PC-3 (cell line): ENCODE results near the gene AGO1. TPM values are rescaled to one million over a fixed set of nuclear protein-coding genes. Genes with fewer than 3 reads are reported as not detected.

Experiments used
- ATAC-seq: fragments of 200-7000 bp; cut with Tn5 transposase; 2 replicates; pipeline ENCODE4 v1.9.1; 2020; ENCODE audit warnings: mild to moderate bottlenecking, moderate library complexity
- BruUV-seq: library from RNA; stranded (reverse); fragments of 400-500 nt; replicated peaks from 2 replicates; lab custom pipeline; 2021; lab: Mats Ljungman, UMichigan
- CTCF ChIA-PET: fragments of 300-600 bp; sonication (Branson Sonifier 250); formaldehyde crosslinking; loops from one replicate; lab custom pipeline; 2022; ENCODE audit warnings: antibody characterized with exemption; lab: Charles Lee
- POLR2A ChIA-PET: fragments of 300-600 bp; sonication (Branson Sonifier 250); formaldehyde crosslinking; loops from one replicate; lab custom pipeline; 2022; ENCODE audit warnings: antibody characterized with exemption; ENCODE audit not compliant: unreplicated experiment; lab: Charles Lee
- DNase-seq: peaks from one replicate; pipeline ENCODE4 v3.0.0-alpha.2; 2015
- H2AFZ ChIP-seq: fragments of 300-600 bp; sonication (generic); 2 replicates; pipeline ENCODE4 v1.6.0; 2016; ENCODE audit warnings: antibody characterized with exemption, low read length
- H3F3A ChIP-seq: fragments of 300-600 bp; sonication (generic); one replicate; pipeline ENCODE4 v1.6.0; 2017; ENCODE audit warnings: antibody characterized with exemption, low read length, control low read depth, mild to moderate bottlenecking; ENCODE audit not compliant: unreplicated experiment
- H3K27ac ChIP-seq: fragments of 300-600 bp; sonication (generic); 2 replicates; pipeline ENCODE4 v1.5.1; 2016; ENCODE audit warnings: mild to moderate bottlenecking, low read length
- H3K27me3 ChIP-seq: fragments of 300-600 bp; sonication (generic); 2 replicates; pipeline ENCODE4 v1.6.1; 2016; ENCODE audit warnings: low read length, mixed read lengths
- H3K36me3 ChIP-seq: fragments of 300-600 bp; sonication (generic); 2 replicates; pipeline ENCODE4 v1.6.1; 2016; ENCODE audit warnings: low read depth, mixed run types, low read length, mixed read lengths
- H3K4me1 ChIP-seq: fragments of 300-600 bp; sonication (generic); 2 replicates; pipeline ENCODE4 v1.5.1; 2016; ENCODE audit warnings: low read length; ENCODE audit not compliant: insufficient read depth
- H3K4me2 ChIP-seq: fragments of 300-600 bp; sonication (generic); 2 replicates; pipeline ENCODE4 v1.6.0; 2016; ENCODE audit warnings: low read length
- H3K4me3 ChIP-seq: fragments of 300-600 bp; sonication (generic); 2 replicates; pipeline ENCODE4 v1.5.1; 2016; ENCODE audit warnings: mild to moderate bottlenecking, low read length, mixed read lengths
- H3K79me2 ChIP-seq: fragments of 300-600 bp; sonication (generic); 2 replicates; pipeline ENCODE4 v1.6.1; 2017; ENCODE audit warnings: low read length, mixed read lengths
- H3K9ac ChIP-seq: fragments of 300-600 bp; sonication (generic); 2 replicates; pipeline ENCODE4 v1.6.0; 2016; ENCODE audit warnings: mild to moderate bottlenecking, low read length
- H3K9me2 ChIP-seq: fragments of 300-600 bp; sonication (generic); replicated peaks from 2 replicates; pipeline ENCODE4 v1.6.1; 2016; ENCODE audit warnings: mixed run types, low read length, mixed read lengths
- H3K9me3 ChIP-seq: fragments of 300-600 bp; sonication (generic); 2 replicates; pipeline ENCODE4 v1.6.1; 2016; ENCODE audit warnings: low read length, mixed read lengths
- H4K20me1 ChIP-seq: fragments of 300-600 bp; sonication (generic); 2 replicates; pipeline ENCODE4 v1.6.1; 2016; ENCODE audit warnings: low read length, mixed read lengths
- CTCF ChIP-seq: fragments of 300-600 bp; sonication (generic); conservative IDR thresholded peaks from 2 replicates; pipeline ENCODE4 v1.5.1; 2017; ENCODE audit warnings: antibody characterized with exemption, low read depth, mild to moderate bottlenecking, low read length
- EZH2 ChIP-seq: fragments of 300-600 bp; sonication (generic); IDR thresholded peaks from one replicate; pipeline ENCODE4 v1.6.1; 2017; ENCODE audit warnings: antibody characterized with exemption, mild to moderate bottlenecking, low read length; ENCODE audit not compliant: unreplicated experiment
- EZH2phosphoT487 ChIP-seq: fragments of 300-600 bp; sonication (generic); IDR thresholded peaks from 2 replicates; pipeline ENCODE4 v1.6.1; 2018; ENCODE audit warnings: mild to moderate bottlenecking, antibody characterized with exemption, low read length, borderline replicate concordance
- intact Hi-C: fragments of 100-400 bp; cut with micrococcal nuclease; formaldehyde crosslinking; loops from 2 replicates; pipeline ENCODE4 v1.9.0; 2023
- total RNA-seq: library from RNA; depleted of rRNA; stranded (reverse); fragments of >200 nt; gene quantifications from 2 replicates; pipeline ENCODE4 v1.2.3, GENCODE V29; 2014

AGO1 gene
- total RNA-seq, 1 experiment from 2014 or later: 15.4 TPM

GRCh38 chr1:35852241-35852640, 30.8 kb upstream of the AGO1 start:
- H3K27ac ChIP-seq: no peak overlapping the region
- DNase-seq: no peak
- intact Hi-C loops: no loop called here

GRCh38 chr1:35854989-35855700, 27.9 kb upstream of the AGO1 start:
- CTCF ChIA-PET: interaction anchor here (0.7 kb wide), 1 partner anchor 22 kb away, joined by 3 read pairs; no protein-coding TSS in a partner anchor
- Histone ChIP-seq H3K27ac (no peak overlapping the region), H3K27me3 (no peaks in the 10 kb centered on the region), H3K4me2 (no peak overlapping the region), H3K4me3 (no peak overlapping the region), H3K4me1 (no peaks in the 10 kb centered on the region), H3K9me3 (no peaks in the 10 kb centered on the region), H3K9me2 (no peaks in the 10 kb centered on the region), H3F3A (no peaks in the 10 kb centered on the region), H3K36me3 (no peaks in the 10 kb centered on the region), H3K9ac (no peak overlapping the region), H4K20me1 (no peaks in the 10 kb centered on the region), H2AFZ (no peak overlapping the region), H3K79me2 (no peaks in the 10 kb centered on the region)
- ATAC-seq: no peak
- DNase-seq: no peak
- intact Hi-C loops: loop anchor here (5.0 kb wide), 1 partner anchor 232 kb away; the partner anchor contains the start of gene ADPRS
- BruUV-seq: no TSS peak
- TF ChIP-seq EZH2phosphoT487 (no peak), CTCF (0 out of 2 replicates have a peak, but pooled peaks have one; percentile 40), EZH2 (no peak)
- POLR2A ChIA-PET: no interaction called here

More at GRCh38 chr1:35852241-35852640, 30.8 kb upstream of the AGO1 start:
- no peaks in the 10 kb centered on the region for H3K27me3 ChIP-seq
- no peaks in the 10 kb centered on the region for H3K9me3 ChIP-seq
- ATAC-seq: no peak
- no peak overlapping the region for H3K9ac ChIP-seq
- H3K4me2 ChIP-seq: no peak overlapping the region
- no TSS peak for BruUV-seq
- H3F3A ChIP-seq: no peaks in the 10 kb centered on the region
- H3K79me2 ChIP-seq: no peaks in the 10 kb centered on the region
- no peak overlapping the region for H3K4me3 ChIP-seq
- TF ChIP-seq EZH2: no peak
- H2AFZ ChIP-seq: no peak overlapping the region
- H3K4me1 ChIP-seq: no peaks in the 10 kb centered on the region
- no peaks in the 10 kb centered on the region for H3K36me3 ChIP-seq
- ChIA-PET CTCF (no interaction called here), POLR2A (no interaction called here)
- H3K9me2 ChIP-seq: no peaks in the 10 kb centered on the region
- H4K20me1 ChIP-seq: no peaks in the 10 kb centered on the region

GRCh38 chr1:35856964-35857363, 26.0 kb upstream of the AGO1 start:
- CTCF ChIA-PET: no interaction called here
- no peak overlapping the region for H3K27ac ChIP-seq
- H3K4me1 ChIP-seq: no peaks in the 10 kb centered on the region
- no peak for DNase-seq
- H3K4me2 ChIP-seq: no peak overlapping the region
- no peaks in the 10 kb centered on the region for H4K20me1 ChIP-seq
- H3K9me2 ChIP-seq: no peaks in the 10 kb centered on the region
- no peak for ATAC-seq
- no peak overlapping the region for H3K9ac ChIP-seq
- BruUV-seq: no TSS peak
- no peak for TF ChIP-seq CTCF
- no peak for TF ChIP-seq EZH2
- no peaks in the 10 kb centered on the region for H3K79me2 ChIP-seq
- no peaks in the 10 kb centered on the region for H3F3A ChIP-seq
- POLR2A ChIA-PET: no interaction called here
- no peak overlapping the region for H2AFZ ChIP-seq
- H3K27me3 ChIP-seq: no peaks in the 10 kb centered on the region
- intact Hi-C loops: loop anchor here (5.0 kb wide), 1 partner anchor 230 kb away; the partner anchor contains the start of gene ADPRS
- H3K9me3 ChIP-seq: no peaks in the 10 kb centered on the region
- no peaks in the 10 kb centered on the region for H3K36me3 ChIP-seq
- no peak overlapping the region for H3K4me3 ChIP-seq
